HL-60 (cell line): ENCODE measurements around the gene INTS1.

Experiments used
- DNase-seq, 2 experiments: peaks; one replicate each; pipeline ENCODE4 v3.0.0-alpha.2; 2010 to 2020; ENCODE audit warnings: low read depth in 1 of 2, low spot score in 1 of 2
- H3K27ac ChIP-seq: fragments of 250-450 bp; sonication (Bioruptor Pico); replicated peaks from 2 replicates; pipeline ENCODE4 v1.5.1; 2020; ENCODE audit warnings: mild to moderate bottlenecking, moderate library complexity
- H3K27me3 ChIP-seq: fragments of 250-450 bp; sonication (Bioruptor Pico); 2 replicates; pipeline ENCODE4 v1.5.1; 2021; ENCODE audit warnings: mild to moderate bottlenecking, moderate library complexity; ENCODE audit not compliant: insufficient read depth, poor library complexity, severe bottlenecking
- H3K4me3 ChIP-seq: replicated peaks from 2 replicates; pipeline ENCODE4 v1.5.1; 2011; ENCODE audit warnings: mild to moderate bottlenecking, control low read depth, low read length; ENCODE audit not compliant: insufficient read depth
- GABPA ChIP-seq: IDR thresholded peaks from 2 replicates; pipeline ENCODE4 v1.6.1; 2012; ENCODE audit warnings: low read depth
- POLR2AphosphoS5 ChIP-seq: IDR thresholded peaks from 2 replicates; pipeline ENCODE4 v1.6.1; 2012; ENCODE audit warnings: low read depth
- SPI1 ChIP-seq: IDR thresholded peaks from 2 replicates; pipeline ENCODE4 v1.6.1; 2012; ENCODE audit warnings: low read depth, mild to moderate bottlenecking, borderline replicate concordance
- TF ChIP-seq, protein P1 (sequence below): IDR thresholded peaks from 2 replicates; pipeline ENCODE4 v1.6.1; 2012; ENCODE audit warnings: low read depth; ENCODE audit not compliant: insufficient replicate concordance
- TF ChIP-seq, protein P2 (sequence below): IDR thresholded peaks from one replicate; pipeline ENCODE4 v1.5.1; 2011; ENCODE audit warnings: low read length, control low read depth, inconsistent platforms; ENCODE audit not compliant: insufficient read depth

Gene INTS1

DNA sequence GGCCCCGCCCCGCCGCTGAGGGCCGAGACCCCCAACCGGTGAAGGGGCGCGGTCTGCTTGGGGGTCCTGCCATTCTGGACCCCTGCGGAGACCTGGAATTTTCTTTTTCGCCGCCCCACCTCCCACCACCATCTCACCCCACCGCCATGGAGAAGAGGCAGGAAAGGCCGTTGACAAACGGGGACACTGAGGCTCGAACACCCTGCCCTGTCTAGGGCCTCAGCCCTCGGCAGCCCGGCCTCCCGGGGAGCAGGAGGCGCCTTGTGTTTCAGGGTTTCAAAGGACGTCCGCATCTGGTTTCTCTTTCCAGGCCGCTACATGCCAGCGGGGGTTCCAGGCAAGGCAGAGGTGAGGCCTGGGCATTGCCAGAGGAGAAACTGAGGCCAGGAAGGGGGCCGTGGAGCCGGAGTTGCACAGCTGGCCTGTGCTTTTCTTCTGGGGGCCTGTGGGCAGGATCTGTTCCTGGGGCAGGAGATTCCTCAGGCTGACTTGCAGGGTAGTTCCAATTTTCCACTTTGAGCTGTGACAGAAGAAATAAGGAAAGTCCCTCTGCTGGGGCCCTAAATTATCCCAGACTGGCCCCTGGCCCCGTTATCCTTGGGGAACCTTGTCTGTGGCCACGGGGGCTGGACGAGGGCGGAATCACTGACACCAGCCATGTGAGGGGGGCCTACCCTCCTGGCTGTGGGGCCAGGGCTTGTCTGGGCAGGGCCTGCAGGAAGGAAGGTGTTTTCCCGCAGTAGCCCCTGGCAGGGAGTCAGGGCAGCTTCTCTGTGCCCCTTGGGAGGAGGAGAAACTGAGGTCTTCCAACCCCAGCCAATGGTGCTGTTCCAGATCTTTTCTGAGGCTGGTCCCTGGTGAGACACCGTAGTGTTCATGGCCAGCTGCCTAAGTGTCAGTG lies 44.0 kb downstream of the INTS1 start:
- DNase-seq, result no peak
- Histone ChIP-seq H3K27me3 (no peaks in the 10 kb centered on the region), H3K27ac (peak overlapping the region; percentile 90), H3K4me3 (peak overlapping the region; percentile 52)
- no peak for TF ChIP-seq POLR2AphosphoS5
- TF ChIP-seq SPI1, result no peak
- TF ChIP-seq, protein P1, sequence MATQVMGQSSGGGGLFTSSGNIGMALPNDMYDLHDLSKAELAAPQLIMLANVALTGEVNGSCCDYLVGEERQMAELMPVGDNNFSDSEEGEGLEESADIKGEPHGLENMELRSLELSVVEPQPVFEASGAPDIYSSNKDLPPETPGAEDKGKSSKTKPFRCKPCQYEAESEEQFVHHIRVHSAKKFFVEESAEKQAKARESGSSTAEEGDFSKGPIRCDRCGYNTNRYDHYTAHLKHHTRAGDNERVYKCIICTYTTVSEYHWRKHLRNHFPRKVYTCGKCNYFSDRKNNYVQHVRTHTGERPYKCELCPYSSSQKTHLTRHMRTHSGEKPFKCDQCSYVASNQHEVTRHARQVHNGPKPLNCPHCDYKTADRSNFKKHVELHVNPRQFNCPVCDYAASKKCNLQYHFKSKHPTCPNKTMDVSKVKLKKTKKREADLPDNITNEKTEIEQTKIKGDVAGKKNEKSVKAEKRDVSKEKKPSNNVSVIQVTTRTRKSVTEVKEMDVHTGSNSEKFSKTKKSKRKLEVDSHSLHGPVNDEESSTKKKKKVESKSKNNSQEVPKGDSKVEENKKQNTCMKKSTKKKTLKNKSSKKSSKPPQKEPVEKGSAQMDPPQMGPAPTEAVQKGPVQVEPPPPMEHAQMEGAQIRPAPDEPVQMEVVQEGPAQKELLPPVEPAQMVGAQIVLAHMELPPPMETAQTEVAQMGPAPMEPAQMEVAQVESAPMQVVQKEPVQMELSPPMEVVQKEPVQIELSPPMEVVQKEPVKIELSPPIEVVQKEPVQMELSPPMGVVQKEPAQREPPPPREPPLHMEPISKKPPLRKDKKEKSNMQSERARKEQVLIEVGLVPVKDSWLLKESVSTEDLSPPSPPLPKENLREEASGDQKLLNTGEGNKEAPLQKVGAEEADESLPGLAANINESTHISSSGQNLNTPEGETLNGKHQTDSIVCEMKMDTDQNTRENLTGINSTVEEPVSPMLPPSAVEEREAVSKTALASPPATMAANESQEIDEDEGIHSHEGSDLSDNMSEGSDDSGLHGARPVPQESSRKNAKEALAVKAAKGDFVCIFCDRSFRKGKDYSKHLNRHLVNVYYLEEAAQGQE, result no peak
- TF ChIP-seq, protein P2, sequence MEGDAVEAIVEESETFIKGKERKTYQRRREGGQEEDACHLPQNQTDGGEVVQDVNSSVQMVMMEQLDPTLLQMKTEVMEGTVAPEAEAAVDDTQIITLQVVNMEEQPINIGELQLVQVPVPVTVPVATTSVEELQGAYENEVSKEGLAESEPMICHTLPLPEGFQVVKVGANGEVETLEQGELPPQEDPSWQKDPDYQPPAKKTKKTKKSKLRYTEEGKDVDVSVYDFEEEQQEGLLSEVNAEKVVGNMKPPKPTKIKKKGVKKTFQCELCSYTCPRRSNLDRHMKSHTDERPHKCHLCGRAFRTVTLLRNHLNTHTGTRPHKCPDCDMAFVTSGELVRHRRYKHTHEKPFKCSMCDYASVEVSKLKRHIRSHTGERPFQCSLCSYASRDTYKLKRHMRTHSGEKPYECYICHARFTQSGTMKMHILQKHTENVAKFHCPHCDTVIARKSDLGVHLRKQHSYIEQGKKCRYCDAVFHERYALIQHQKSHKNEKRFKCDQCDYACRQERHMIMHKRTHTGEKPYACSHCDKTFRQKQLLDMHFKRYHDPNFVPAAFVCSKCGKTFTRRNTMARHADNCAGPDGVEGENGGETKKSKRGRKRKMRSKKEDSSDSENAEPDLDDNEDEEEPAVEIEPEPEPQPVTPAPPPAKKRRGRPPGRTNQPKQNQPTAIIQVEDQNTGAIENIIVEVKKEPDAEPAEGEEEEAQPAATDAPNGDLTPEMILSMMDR, result no peak
- no peak for TF ChIP-seq GABPA

DNA sequence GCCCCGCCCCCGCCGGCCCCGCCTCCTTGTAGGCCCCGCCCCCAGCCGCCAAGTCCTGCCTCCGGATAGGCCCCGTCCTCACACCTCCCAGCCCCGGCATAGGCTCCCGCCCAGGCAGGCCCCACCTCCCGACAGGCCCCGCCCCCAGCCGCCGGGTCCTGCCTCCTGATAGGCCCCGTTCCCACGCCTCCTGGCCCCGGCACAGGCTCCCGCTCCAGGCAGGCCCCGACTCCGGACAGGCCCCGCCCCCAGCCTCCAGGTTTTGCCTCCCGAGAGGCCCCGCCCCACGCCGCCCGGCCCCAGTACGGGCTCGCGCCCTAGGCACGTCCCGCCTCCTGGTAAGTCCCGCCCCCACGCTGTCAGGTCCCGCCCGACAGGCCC lies 44.7 kb downstream of the INTS1 start:
- TF ChIP-seq GABPA (no peak), POLR2AphosphoS5 (no peak), SPI1 (no peak)
- TF ChIP-seq, protein P2, result no peak
- TF ChIP-seq, protein P1, result no peak
- Histone ChIP-seq H3K4me3 (peak overlapping the region; percentile 90), H3K27ac (peak overlapping the region; percentile 90; the same call in 1 of the 2 replicates), H3K27me3 (no peaks in the 10 kb centered on the region)
- DNase-seq, result peak; percentile 96 to 99

DNA sequence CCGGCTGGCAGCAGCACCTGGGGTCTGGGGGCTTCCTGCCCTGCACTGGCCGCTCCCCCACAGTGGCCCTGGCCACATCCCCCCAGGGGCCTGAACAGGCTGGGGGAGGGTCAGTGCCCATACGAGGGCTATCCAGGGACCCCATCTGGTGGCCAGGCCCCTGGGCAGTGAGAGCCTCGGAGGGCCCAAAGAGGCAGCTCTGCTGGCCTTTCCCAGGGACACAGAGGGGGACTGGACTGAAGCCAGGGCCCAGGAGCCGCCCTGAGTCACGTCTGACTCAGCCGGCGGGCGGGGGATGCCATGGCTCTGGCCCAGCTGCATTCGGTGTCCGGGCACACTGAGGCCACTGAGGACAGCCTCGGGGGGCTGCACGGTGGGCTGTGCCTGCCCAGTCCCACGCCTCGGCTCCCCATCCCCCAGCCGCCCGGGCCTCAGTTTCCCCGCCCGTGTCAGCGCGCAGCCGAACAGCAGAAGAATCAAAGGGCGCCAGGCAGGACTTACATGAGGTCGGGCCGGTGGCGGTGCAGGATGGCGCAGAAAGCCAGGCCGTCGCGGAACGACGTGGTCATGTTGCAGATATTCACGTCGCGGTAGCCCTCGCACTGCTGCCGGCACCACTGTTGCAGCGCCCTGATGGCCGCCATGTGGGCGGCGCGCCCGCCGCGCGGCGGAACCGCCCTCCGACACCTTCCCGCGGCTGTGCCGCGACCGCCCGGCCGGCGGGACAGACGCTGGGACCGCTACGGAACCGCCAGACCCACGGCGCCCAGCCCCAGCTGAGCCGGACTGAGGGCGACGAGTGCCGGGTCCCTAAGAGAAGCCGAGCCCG lies 45.3 kb downstream of the INTS1 start, which contains the start of gene MICALL2:
TSS of gene MICALL2 (minus strand) at position 788 of the 829 bp plus-strand sequence. CDS start at position 644, 144 bp downstream.
- Histone ChIP-seq H3K27me3 (no peaks in the 10 kb centered on the region), H3K4me3 (peak within 1 kb of the TSS; percentile 90), H3K27ac (peak within 1 kb of the TSS; percentile 90)
- TF ChIP-seq, protein P2, result no peak
- peak in 1 of 2 experiments; percentile 22 for DNase-seq
